ENCODE measurements around the gene STRN3.
"Not testable (repeated sequence)": the region's sequence is repeated elsewhere in the genome, so short reads cannot be mapped to it uniquely, and the experiment has no call there.

Gene STRN3

GRCh38 chr14:31026077-31026449 lies at the start of gene STRN3:
TSS of gene STRN3 (minus strand) at chr14:31026379. CDS start at chr14:31026185, 194 bp downstream.
- DNase-seq = no peak

- no peak for DNase-seq
These were observed 49.0 kb upstream of the STRN3 start for GRCh38 chr14:31075144-31075543.

GRCh38 chr14:31071151-31071550 lies 45.0 kb upstream of the STRN3 start:
- DNase-seq = no peak

- DNase-seq = no peak
These were observed 44.3 kb upstream of the STRN3 start for GRCh38 chr14:31070431-31070830.

- DNase-seq = no peak
These were observed 43.2 kb upstream of the STRN3 start for GRCh38 chr14:31069343-31069742.

GRCh38 chr14:31068235-31068634 lies 42.1 kb upstream of the STRN3 start:
- no peak for DNase-seq

GRCh38 chr14:31062908-31063307 lies 36.7 kb upstream of the STRN3 start:
- DNase-seq = not testable (repeated sequence)

- no peak for DNase-seq
These were observed 34.2 kb upstream of the STRN3 start for GRCh38 chr14:31060253-31060875.

GRCh38 chr14:31059152-31059924 lies 33.2 kb upstream of the STRN3 start:
- DNase-seq = no peak

GRCh38 chr14:31057701-31058364 lies 31.7 kb upstream of the STRN3 start:
- no peak for DNase-seq

GRCh38 chr14:31057035-31057434 lies 30.9 kb upstream of the STRN3 start:
- DNase-seq = no peak

- DNase-seq = not testable (repeated sequence)
These were observed 26.9 kb upstream of the STRN3 start for GRCh38 chr14:31052905-31053586.

- DNase-seq = no peak
These were observed 25.3 kb upstream of the STRN3 start for GRCh38 chr14:31051511-31051910.

- no peak for DNase-seq
These were observed 24.8 kb upstream of the STRN3 start for GRCh38 chr14:31051023-31051422.

GRCh38 chr14:31047503-31047902 lies 21.3 kb upstream of the STRN3 start:
- DNase-seq = no peak

GRCh38 chr14:31045501-31046080 lies 19.4 kb upstream of the STRN3 start:
- no peak for DNase-seq

GRCh38 chr14:31043379-31043778 lies 17.2 kb upstream of the STRN3 start:
- no peak for DNase-seq

- not testable (repeated sequence) for DNase-seq
These were observed 16.7 kb upstream of the STRN3 start for GRCh38 chr14:31042893-31043292.

GRCh38 chr14:31042300-31042699 lies 16.1 kb upstream of the STRN3 start:
- DNase-seq = no peak

- DNase-seq = no peak
These were observed 12.5 kb upstream of the STRN3 start for GRCh38 chr14:31038521-31039166.

GRCh38 chr14:31037709-31038221 lies 11.6 kb upstream of the STRN3 start:
- no peak for DNase-seq

- DNase-seq = no peak
These were observed 10.4 kb upstream of the STRN3 start for GRCh38 chr14:31036552-31036951.
